NAMALWA (cell line): ENCODE results near the gene CLEC4E.
"Not testable (repeated sequence)": the region's sequence is repeated elsewhere in the genome, so short reads cannot be mapped to it uniquely, and the experiment has no call there.

Source experiments
- DNase-seq: peaks from one replicate; pipeline ENCODE4 v3.0.0-alpha.2; 2015; ENCODE audit warnings: low spot score

The CLEC4E gene

GRCh38 chr12:8537820-8538219 is 2.9 kb downstream of the CLEC4E start:
- DNase-seq: peak; percentile 49

- DNase-seq: no peak
Observed at GRCh38 chr12:8532045-8532444, 8.7 kb downstream of the CLEC4E start.

- DNase-seq: no peak
Observed at GRCh38 chr12:8527250-8528130, 13.2 kb downstream of the CLEC4E start.

- DNase-seq: no peak
Observed at GRCh38 chr12:8519171-8519570, 21.5 kb downstream of the CLEC4E start.

GRCh38 chr12:8517971-8518370 is 22.7 kb downstream of the CLEC4E start:
- DNase-seq: no peak

- DNase-seq: no peak
Observed at GRCh38 chr12:8513256-8513655, 27.4 kb downstream of the CLEC4E start, which contains the start of gene CLEC4D. Gene CLEC4D (plus strand): TSS chr12:8513503. CDS start chr12:8513733, 230 bp downstream.

GRCh38 chr12:8508910-8509841 is 31.5 kb downstream of the CLEC4E start:
- DNase-seq: peak; percentile 77

GRCh38 chr12:8508223-8508622 is 32.5 kb downstream of the CLEC4E start:
- no peak for DNase-seq

GRCh38 chr12:8507596-8507995 is 33.1 kb downstream of the CLEC4E start:
- DNase-seq: no peak

GRCh38 chr12:8504351-8504750 is 36.4 kb downstream of the CLEC4E start:
- DNase-seq: no peak

- DNase-seq: peak; percentile 20
Observed at GRCh38 chr12:8501720-8502119, 39.0 kb downstream of the CLEC4E start.

GRCh38 chr12:8499616-8500015 is 41.1 kb downstream of the CLEC4E start:
- peak; percentile 21 for DNase-seq

- DNase-seq: not testable (repeated sequence)
Observed at GRCh38 chr12:8496074-8496473, 44.6 kb downstream of the CLEC4E start.

- DNase-seq: not testable (repeated sequence)
Observed at GRCh38 chr12:8495671-8496070, 45.0 kb downstream of the CLEC4E start.

- peak; percentile 74 for DNase-seq
Observed at GRCh38 chr12:8493084-8493483, 47.6 kb downstream of the CLEC4E start.

- DNase-seq: no peak
Observed at GRCh38 chr12:8491646-8492530, 48.8 kb downstream of the CLEC4E start.
